ENCODE results near the gene HOXD9.

The HOXD9 gene

DNA sequence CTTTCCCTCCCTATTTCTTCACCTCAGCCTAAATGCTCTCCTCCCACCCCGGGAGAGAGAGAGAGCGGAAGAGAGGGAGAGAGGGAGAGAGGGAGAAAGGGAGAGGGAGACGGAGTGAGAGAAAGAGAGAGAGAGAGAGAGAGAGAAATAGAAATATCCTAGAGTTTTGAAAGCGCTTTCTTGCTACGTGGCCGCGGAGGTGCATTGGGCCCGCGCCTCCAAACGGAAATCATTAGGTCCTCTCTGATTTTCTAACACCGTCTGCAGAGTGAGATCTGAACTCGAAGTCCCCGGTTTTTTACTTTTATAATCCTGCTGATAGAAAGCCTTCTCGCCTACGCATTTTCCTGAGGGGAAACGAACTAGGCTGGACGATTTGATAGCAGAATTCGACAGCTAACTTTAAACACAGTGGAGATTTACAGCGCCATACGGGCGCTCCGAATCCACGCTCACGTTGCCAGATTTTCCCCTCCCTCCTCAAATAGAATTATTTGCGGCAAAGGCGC is 37.9 kb upstream of the HOXD9 start:
- peaks cover 11% of the 10 kb centered on the region for H3K9me3 Mint-ChIP-seq
- TF ChIP-seq, protein P1, sequence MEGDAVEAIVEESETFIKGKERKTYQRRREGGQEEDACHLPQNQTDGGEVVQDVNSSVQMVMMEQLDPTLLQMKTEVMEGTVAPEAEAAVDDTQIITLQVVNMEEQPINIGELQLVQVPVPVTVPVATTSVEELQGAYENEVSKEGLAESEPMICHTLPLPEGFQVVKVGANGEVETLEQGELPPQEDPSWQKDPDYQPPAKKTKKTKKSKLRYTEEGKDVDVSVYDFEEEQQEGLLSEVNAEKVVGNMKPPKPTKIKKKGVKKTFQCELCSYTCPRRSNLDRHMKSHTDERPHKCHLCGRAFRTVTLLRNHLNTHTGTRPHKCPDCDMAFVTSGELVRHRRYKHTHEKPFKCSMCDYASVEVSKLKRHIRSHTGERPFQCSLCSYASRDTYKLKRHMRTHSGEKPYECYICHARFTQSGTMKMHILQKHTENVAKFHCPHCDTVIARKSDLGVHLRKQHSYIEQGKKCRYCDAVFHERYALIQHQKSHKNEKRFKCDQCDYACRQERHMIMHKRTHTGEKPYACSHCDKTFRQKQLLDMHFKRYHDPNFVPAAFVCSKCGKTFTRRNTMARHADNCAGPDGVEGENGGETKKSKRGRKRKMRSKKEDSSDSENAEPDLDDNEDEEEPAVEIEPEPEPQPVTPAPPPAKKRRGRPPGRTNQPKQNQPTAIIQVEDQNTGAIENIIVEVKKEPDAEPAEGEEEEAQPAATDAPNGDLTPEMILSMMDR (IDR thresholded peaks at IDR 0.05) = no peak
- peaks cover 99% of the 10 kb centered on the region for H3K27me3 Mint-ChIP-seq (ENCODE audit: low read depth, poor library complexity)
- no peak for DNase-seq
- peaks cover 25% of the 10 kb centered on the region for H3K4me1 Mint-ChIP-seq
- H3K27ac Mint-ChIP-seq = no peak overlapping the region
- no peaks in the 10 kb centered on the region for H3K36me3 Mint-ChIP-seq (ENCODE audit: low read depth)
- peak overlapping the region; percentile 43 for H3K4me3 Mint-ChIP-seq

DNA sequence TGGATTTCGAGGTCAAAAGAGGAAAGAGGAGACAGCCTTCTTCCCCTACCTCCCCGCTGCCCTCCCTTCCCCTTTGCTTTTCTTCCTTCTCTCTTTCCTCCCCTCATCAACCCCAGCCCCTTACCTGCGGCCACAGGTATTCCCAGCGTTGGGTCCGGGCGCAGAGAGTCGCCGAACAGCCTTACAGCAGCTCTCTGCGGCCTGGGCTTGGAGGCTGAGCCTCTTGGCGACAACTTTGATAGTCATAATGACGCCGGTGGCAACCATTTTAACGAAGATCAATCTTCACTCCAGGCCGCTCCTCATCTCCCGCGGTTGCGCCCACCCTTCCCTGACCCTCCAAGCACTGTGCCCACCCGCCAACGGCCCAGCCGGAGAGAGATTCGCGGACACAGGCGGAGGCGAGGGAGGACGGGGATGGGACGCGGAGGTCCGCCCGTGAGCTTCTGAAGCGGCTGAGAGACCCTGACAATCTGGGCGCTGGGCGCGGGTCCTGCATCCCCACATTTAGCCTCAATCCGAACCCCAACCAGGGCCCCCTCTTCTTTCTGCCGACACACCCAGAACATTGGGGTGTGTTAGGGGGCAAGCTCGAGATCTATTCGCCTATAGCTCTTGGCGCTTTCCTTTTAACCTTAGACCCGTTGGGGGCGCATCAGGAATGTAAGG is 37.3 kb upstream of the HOXD9 start:
- Mint-ChIP-seq H3K27me3 (ENCODE audit: low read depth, poor library complexity) (peaks cover 100% of the 10 kb centered on the region), H3K4me3 (peak overlapping the region; percentile 43), H3K4me1 (peaks cover 24% of the 10 kb centered on the region), H3K36me3 (ENCODE audit: low read depth) (no peaks in the 10 kb centered on the region), H3K27ac (no peak overlapping the region), H3K9me3 (peaks cover 11% of the 10 kb centered on the region)
- TF ChIP-seq, protein P1 (IDR thresholded peaks at IDR 0.05) = no peak
- no peak for DNase-seq

GRCh38 chr2:176085861-176086771 is 36.4 kb upstream of the HOXD9 start:
- Mint-ChIP-seq H3K4me3 (peak overlapping the region; percentile 52), H3K9me3 (peaks cover 9% of the 10 kb centered on the region), H3K36me3 (ENCODE audit: low read depth) (no peaks in the 10 kb centered on the region), H3K27ac (no peak overlapping the region), H3K27me3 (ENCODE audit: low read depth, poor library complexity) (peaks cover 100% of the 10 kb centered on the region), H3K4me1 (peaks cover 22% of the 10 kb centered on the region)
- TF ChIP-seq, protein P1 (IDR thresholded peaks at IDR 0.05) = peak; percentile 45
- peak; percentile 67 for DNase-seq

GRCh38 chr2:176087330-176088047 is 35.0 kb upstream of the HOXD9 start:
- TF ChIP-seq, protein P1 (IDR thresholded peaks at IDR 0.05) = no peak
- no peaks in the 10 kb centered on the region for H3K36me3 Mint-ChIP-seq (ENCODE audit: low read depth)
- peaks cover 7% of the 10 kb centered on the region for H3K9me3 Mint-ChIP-seq
- peaks cover 99% of the 10 kb centered on the region for H3K27me3 Mint-ChIP-seq (ENCODE audit: low read depth, poor library complexity)
- no peak overlapping the region for H3K27ac Mint-ChIP-seq
- peaks cover 28% of the 10 kb centered on the region for H3K4me1 Mint-ChIP-seq
- H3K4me3 Mint-ChIP-seq = peak overlapping the region; percentile 81
- no peak for DNase-seq

GRCh38 chr2:176088048-176088936 is 34.2 kb upstream of the HOXD9 start:
- Mint-ChIP-seq H3K27ac (no peak overlapping the region), H3K27me3 (ENCODE audit: low read depth, poor library complexity) (peaks cover 95% of the 10 kb centered on the region), H3K36me3 (ENCODE audit: low read depth) (no peaks in the 10 kb centered on the region), H3K4me1 (peaks cover 23% of the 10 kb centered on the region), H3K4me3 (peak overlapping the region; percentile 81), H3K9me3 (peaks cover 7% of the 10 kb centered on the region)
- TF ChIP-seq, protein P1 (IDR thresholded peaks at IDR 0.05) = peak; percentile 67
- peak; percentile 75 for DNase-seq

All from nephron progenitor cell (in vitro differentiated cells).